Bronchial epithelial cell (primary cell): ENCODE data around the gene RINL. TPM values are rescaled to one million over a fixed set of nuclear protein-coding genes. Genes with fewer than 3 reads are reported as not detected.
"Not testable (repeated sequence)": the region's sequence is repeated elsewhere in the genome, so short reads cannot be mapped to it uniquely, and the experiment has no call there.

Source experiments
- DNase-seq: peaks from one replicate; pipeline ENCODE4 v3.0.0-alpha.2; 2010; ENCODE audit warnings: low read depth
- FAIRE-seq: peaks from 2 replicates; lab custom pipeline; 2011; peaks lifted over from hg19 to GRCh38; lab: Jason Lieb, UNC
- H3K27me3 ChIP-seq: 2 replicates; pipeline ENCODE4 v1.5.1; 2011; ENCODE audit warnings: low read length; ENCODE audit not compliant: control insufficient read depth, insufficient read depth
- H3K36me3 ChIP-seq: 2 replicates; pipeline ENCODE4 v1.5.1; 2011; ENCODE audit warnings: low read length; ENCODE audit not compliant: control insufficient read depth, insufficient read depth
- H3K4me3 ChIP-seq: 2 replicates; pipeline ENCODE4 v1.5.1; 2011; ENCODE audit warnings: mild to moderate bottlenecking, low read depth, low read length, control low read depth
- total RNA-seq: library from RNA; depleted of rRNA; stranded (reverse); fragments of >200 nt; gene quantifications from 2 replicates; pipeline ENCODE4 v1.2.1, GENCODE V29; 2014
- TF ChIP-seq, protein P1 (sequence below): IDR thresholded peaks from 2 replicates; pipeline ENCODE4 v1.5.1; 2011; ENCODE audit warnings: mild to moderate bottlenecking, moderate library complexity, low read length, control low read depth, inconsistent platforms; ENCODE audit not compliant: insufficient read depth, severe bottlenecking

The RINL gene
- total RNA-seq, 1 donor from 2014 or later: 8.7 TPM

DNA sequence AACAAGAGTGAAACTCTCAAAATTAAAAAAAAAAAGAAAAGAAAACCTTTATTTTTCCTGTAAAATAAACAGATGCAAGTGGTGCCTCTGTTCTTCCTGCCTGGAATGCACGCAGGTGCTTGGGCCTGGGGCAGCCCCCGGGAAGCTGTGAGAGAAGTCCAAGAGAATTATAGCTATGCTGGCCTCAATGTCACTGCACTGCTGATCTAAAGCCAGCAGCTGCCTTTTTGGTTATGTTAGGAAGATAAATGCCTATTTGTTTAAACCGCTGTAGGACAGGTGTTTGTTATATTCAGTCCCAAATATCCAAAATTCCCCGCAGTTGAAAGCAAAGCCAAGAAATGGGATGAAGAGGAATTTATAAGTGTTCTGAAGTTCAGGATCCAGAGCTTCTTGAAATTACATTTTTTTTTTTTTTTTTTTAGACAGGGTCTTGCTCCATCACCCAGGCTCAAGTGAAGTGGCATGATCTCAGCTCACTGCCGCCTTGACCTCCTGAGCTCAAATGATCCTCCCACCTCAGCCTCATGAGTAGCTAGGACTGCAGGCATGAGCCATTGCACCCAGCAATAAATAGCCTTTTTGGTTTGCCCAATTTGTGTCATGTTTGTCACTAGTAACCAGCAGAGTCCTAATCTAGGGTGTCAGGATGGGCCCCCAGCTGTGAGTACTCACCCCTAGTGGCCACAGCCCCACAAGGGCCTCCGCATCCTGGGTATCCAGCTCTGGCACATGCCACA is 2.2 kb downstream of the RINL start:
- no peaks in the 10 kb centered on the region for H3K36me3 ChIP-seq
- FAIRE-seq (no peak), DNase-seq (no peak)
- TF ChIP-seq, protein P1, sequence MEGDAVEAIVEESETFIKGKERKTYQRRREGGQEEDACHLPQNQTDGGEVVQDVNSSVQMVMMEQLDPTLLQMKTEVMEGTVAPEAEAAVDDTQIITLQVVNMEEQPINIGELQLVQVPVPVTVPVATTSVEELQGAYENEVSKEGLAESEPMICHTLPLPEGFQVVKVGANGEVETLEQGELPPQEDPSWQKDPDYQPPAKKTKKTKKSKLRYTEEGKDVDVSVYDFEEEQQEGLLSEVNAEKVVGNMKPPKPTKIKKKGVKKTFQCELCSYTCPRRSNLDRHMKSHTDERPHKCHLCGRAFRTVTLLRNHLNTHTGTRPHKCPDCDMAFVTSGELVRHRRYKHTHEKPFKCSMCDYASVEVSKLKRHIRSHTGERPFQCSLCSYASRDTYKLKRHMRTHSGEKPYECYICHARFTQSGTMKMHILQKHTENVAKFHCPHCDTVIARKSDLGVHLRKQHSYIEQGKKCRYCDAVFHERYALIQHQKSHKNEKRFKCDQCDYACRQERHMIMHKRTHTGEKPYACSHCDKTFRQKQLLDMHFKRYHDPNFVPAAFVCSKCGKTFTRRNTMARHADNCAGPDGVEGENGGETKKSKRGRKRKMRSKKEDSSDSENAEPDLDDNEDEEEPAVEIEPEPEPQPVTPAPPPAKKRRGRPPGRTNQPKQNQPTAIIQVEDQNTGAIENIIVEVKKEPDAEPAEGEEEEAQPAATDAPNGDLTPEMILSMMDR: no peak
- H3K27me3 ChIP-seq: no peaks in the 10 kb centered on the region
- H3K4me3 ChIP-seq: no peak overlapping the region

DNA sequence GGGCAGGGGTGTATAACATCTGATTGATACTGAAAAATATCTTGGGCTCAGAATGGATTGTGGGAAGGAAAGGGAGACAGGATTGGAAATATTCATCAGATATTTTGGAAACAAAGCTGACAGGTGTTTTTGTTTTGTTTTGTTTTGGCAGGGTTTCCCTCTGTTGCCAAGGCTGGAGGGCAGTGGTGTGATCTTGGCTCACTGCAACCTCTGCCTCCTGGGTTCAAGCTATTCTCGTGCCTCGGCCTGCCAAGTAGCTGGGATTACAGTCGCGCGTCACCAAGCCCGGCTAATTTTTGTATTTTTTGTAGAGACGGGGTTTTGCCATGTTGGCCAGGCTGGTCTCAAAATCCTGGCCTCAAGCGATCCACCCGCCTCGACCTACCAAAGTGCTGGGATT is 4.7 kb downstream of the RINL start:
- H3K4me3 ChIP-seq, FAIRE-seq, DNase-seq, H3K36me3 ChIP-seq, H3K27me3 ChIP-seq: not testable (repeated sequence)

GRCh38 chr19:38870612-38871011 is 7.5 kb downstream of the RINL start:
- TF ChIP-seq, protein P1: no peak
- Histone ChIP-seq H3K4me3 (no peak overlapping the region), H3K27me3 (no peaks in the 10 kb centered on the region), H3K36me3 (no peaks in the 10 kb centered on the region)
- DNase-seq (no peak), FAIRE-seq (no peak)

- peak overlapping the region; percentile 22 for H3K4me3 ChIP-seq
- no peaks in the 10 kb centered on the region for H3K36me3 ChIP-seq
- FAIRE-seq: no peak
- DNase-seq: peak; percentile 44
- TF ChIP-seq, protein P1: peak; percentile 89
- no peaks in the 10 kb centered on the region for H3K27me3 ChIP-seq
These were observed 8.1 kb downstream of the RINL start for GRCh38 chr19:38869836-38870607.

DNA sequence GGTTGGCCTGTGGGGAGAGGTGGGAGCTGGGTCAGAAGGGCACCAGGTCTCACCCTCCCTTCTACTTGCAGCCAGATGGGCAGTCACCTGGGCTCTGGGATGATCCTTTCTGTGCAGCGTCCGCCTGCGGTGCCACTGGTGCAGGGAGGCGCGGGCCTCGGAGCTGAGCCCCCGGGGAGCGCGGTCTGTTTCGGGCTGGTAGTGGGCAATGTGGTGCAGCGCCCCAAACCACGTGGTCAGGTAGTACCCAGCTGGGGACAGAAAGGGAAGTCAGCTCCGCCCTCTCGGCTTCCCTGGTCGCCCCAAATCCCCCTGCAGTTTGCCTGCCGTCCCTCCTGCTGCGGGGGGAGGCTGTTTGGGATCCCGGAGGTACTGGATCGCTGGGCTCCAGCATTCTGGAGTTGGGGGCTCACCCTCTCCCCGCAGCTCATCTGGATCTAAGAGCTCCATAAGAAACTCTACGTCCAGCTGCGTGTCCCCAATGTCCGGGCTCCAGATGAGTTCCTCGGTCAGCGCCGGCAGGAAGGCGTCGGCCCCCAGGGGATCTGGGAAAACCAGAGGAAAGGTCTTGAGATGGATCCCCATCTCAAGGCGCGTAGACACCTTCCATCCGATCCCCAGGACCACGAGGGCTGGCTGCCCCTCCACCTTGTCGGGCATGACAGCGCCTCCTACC is 8.8 kb downstream of the RINL start:
- no peak for FAIRE-seq
- no peak for DNase-seq
- Histone ChIP-seq H3K36me3 (no peaks in the 10 kb centered on the region), H3K27me3 (no peaks in the 10 kb centered on the region), H3K4me3 (peak overlapping the region; percentile 22)
- TF ChIP-seq, protein P1: no peak

- H3K36me3 ChIP-seq: no peaks in the 10 kb centered on the region
- DNase-seq (no peak), FAIRE-seq (no peak)
- no peak overlapping the region for H3K4me3 ChIP-seq
- TF ChIP-seq, protein P1: no peak
- H3K27me3 ChIP-seq: no peaks in the 10 kb centered on the region
These were observed 9.5 kb downstream of the RINL start for GRCh38 chr19:38868551-38868950.
